HG02610 (cell line): Measurements from ENCODE around the gene LEPROT.

ENCODE experiments used
- ATAC-seq: cut with Tn5 transposase; IDR thresholded peaks from one replicate; pipeline ENCODE4 v1.9.1; 2021; ENCODE audit warnings: mild to moderate bottlenecking, moderate library complexity; ENCODE audit not compliant: unreplicated experiment

LEPROT gene

GRCh38 chr1:65471861-65472332 is 51.4 kb downstream of the LEPROT start:
- ATAC-seq: no peak

DNA sequence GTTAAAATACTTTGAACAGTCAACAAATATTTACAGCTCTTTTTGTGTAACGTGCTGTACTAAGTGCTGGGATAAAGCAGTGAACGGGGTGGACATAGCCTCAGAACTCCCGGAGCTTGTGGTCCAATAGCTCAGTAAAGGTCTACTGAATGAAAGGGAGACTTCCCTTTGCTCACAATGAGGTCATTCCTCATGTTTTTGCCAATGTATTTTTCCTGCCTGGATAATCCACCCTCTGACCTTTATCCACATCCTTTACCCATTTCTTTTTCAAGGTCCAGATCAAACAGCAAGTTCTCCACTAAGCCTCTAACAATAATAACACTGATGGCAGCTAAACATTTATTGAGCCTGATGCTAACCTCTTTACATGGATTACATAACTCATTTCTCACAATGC is 55.9 kb downstream of the LEPROT start:
- no peak for ATAC-seq

GRCh38 chr1:65477414-65478378 is 57.2 kb downstream of the LEPROT start:
- no peak for ATAC-seq

GRCh38 chr1:65478379-65479026 is 58.0 kb downstream of the LEPROT start:
- no peak for ATAC-seq

- ATAC-seq: no peak
Observed at GRCh38 chr1:65479554-65480204, 59.2 kb downstream of the LEPROT start.

DNA sequence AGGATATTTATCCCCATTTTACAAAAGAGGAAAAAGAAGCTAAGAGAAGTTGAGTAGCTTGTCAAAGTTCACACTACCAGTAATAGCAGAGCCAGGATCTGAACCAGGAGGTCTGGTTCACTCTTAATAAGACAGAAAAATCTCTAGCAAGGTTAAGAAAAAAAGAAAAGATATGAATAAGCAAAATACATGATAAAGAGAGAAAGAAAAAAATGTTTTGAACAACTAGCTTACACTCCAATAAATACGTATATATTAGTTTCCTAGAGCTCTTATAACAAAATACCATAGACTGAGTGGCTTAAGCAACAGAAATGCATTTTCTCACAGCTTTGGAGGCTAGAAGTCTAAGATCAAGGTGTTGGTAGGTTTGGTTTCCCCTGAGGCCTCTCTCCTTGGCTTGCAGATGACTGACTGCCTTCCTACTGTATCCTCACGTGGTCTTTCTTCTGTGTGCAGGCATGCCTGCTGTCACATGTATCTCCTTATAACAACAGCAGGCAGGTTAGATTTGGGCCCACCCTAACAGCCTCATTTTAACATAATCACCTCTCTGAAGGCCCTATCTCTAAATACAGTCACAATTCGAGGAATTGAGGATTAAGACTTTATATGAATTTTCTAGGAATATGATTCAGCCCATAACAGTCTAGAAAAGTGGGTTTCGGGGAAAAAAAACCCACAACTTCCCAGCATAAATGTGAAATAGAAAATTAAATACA is 60.4 kb downstream of the LEPROT start:
- no peak for ATAC-seq

DNA sequence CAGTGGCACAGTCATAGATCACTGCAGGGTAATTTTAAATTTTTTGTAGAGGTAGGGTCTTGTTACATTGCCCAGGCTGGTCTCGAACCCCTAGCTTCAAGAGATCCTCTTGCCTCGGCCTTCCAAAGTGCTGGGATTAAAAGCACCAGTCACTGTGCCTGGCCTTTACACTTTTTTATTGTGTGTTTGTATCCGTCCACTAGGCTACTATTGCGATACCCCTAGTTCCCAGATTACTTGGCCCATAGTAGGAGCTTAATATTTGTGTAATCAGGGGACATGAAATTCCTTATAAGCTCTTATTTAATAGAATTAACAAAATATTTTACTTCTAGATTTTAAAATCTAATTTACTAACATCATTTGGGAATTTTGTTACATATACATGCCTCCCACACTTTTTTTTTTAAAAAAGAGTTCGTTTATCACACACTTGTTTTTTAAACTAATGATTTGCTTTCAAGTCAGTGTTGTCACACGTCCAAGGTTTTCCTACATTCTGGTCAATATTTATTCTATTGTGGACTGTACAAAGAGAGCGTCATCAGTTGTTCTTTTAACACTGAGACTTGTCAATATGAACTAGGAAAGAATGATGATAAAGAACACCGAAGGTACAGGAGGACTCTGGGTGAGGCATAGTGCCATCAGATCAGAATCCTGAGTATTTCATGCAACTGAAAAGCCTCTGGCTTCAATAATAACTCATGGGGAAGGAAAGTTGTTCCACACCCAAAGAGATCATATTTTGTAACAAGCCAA is 63.7 kb downstream of the LEPROT start:
- ATAC-seq: no peak
